Liver (tissue), 9 donors: Measurements from ENCODE around the gene SHB. TPM values are rescaled to one million over a fixed set of nuclear protein-coding genes. Genes with fewer than 3 reads are reported as not detected.

Source experiments
- DNase-seq: peaks from one replicate; pipeline ENCODE4 v3.0.0-alpha.2; 2017; ENCODE audit warnings: low spot score
- H3K27ac ChIP-seq, 2 donors: one replicate each; pipeline ENCODE4 v1.7.0; 2013; ENCODE audit warnings: inconsistent platforms in 2 of 2, low read length in 2 of 2, control low read depth in 1 of 2, low read depth in 1 of 2, mild to moderate bottlenecking in 1 of 2
- H3K27me3 ChIP-seq, 4 donors: one replicate each; pipeline versions ENCODE4 v1.6.1 to v1.7.0; 2013; ENCODE audit warnings: low read length in 3 of 4, inconsistent platforms in 1 of 4, mild to moderate bottlenecking in 1 of 4, moderate library complexity in 1 of 4; ENCODE audit not compliant: control insufficient read depth in 4 of 4, insufficient read depth in 4 of 4
- H3K36me3 ChIP-seq, 4 donors: one replicate each; pipeline versions ENCODE4 v1.6.1 to v1.7.0; 2013; ENCODE audit warnings: low read length in 3 of 4, mild to moderate bottlenecking in 3 of 4, low read depth in 1 of 4, moderate library complexity in 1 of 4; ENCODE audit not compliant: control insufficient read depth in 4 of 4, insufficient read depth in 3 of 4
- H3K4me1 ChIP-seq, 4 donors: one replicate each; pipeline versions ENCODE4 v1.6.1 to v1.7.0; 2013; ENCODE audit warnings: low read length in 3 of 4, mild to moderate bottlenecking in 3 of 4, moderate library complexity in 1 of 4; ENCODE audit not compliant: control insufficient read depth in 4 of 4, insufficient read depth in 4 of 4
- H3K4me3 ChIP-seq, 3 donors: one replicate each; pipeline versions ENCODE4 v1.6.1 to v1.7.0; 2013; ENCODE audit warnings: low read length in 3 of 3, control low read depth in 1 of 3, low read depth in 1 of 3, mild to moderate bottlenecking in 1 of 3
- H3K9ac ChIP-seq, 2 donors: one replicate each; pipeline ENCODE4 v1.7.0; 2013; ENCODE audit warnings: low read length in 2 of 2, mild to moderate bottlenecking in 2 of 2, moderate library complexity in 2 of 2, control low read depth in 1 of 2, low read depth in 1 of 2
- H3K9me3 ChIP-seq, 4 donors: one replicate each; pipeline versions ENCODE4 v1.6.1 to v1.7.0; 2013; ENCODE audit warnings: low read length in 3 of 4; ENCODE audit not compliant: control insufficient read depth in 4 of 4
- ATF3 ChIP-seq: IDR thresholded peaks from 2 replicates; pipeline ENCODE4 v1.6.1; 2016; ENCODE audit warnings: antibody characterized with exemption
- CTCF ChIP-seq: fragments of 150-350 bp; IDR thresholded peaks from 2 replicates; pipeline ENCODE4 v1.5.1; 2017; ENCODE audit warnings: improper control_type of control experiment, low read depth, low read length; ENCODE audit not compliant: missing input control
- EGR1 ChIP-seq, 2 donors: IDR thresholded peaks; 2 replicates each; pipeline ENCODE4 v1.6.1; 2016 to 2018; ENCODE audit warnings: antibody characterized with exemption in 2 of 2, low read depth in 2 of 2
- FOXA2 ChIP-seq: IDR thresholded peaks from 2 replicates; pipeline ENCODE4 v1.6.1; 2016; ENCODE audit warnings: antibody characterized with exemption
- GABPA ChIP-seq, 2 donors: IDR thresholded peaks in 1 of 2; conservative IDR thresholded peaks in 1 of 2; 2 replicates each; pipeline ENCODE4 v1.6.1; 2016; ENCODE audit warnings: antibody characterized with exemption in 2 of 2, mild to moderate bottlenecking in 1 of 2, moderate library complexity in 1 of 2
- HNF4A ChIP-seq, 2 donors: conservative IDR thresholded peaks; 2 replicates each; pipeline ENCODE4 v1.6.1; 2016; ENCODE audit warnings: antibody characterized with exemption in 2 of 2, mild to moderate bottlenecking in 2 of 2
- HNF4G ChIP-seq: IDR thresholded peaks from 2 replicates; pipeline ENCODE4 v1.6.1; 2016; ENCODE audit warnings: antibody characterized with exemption
- JUND ChIP-seq, 2 donors: IDR thresholded peaks; 2 replicates each; pipeline ENCODE4 v1.6.1; 2016; ENCODE audit warnings: antibody characterized with exemption in 2 of 2
- NR2F2 ChIP-seq: IDR thresholded peaks from 2 replicates; pipeline ENCODE4 v1.6.1; 2016; ENCODE audit warnings: antibody characterized with exemption
- RAD21 ChIP-seq, 2 donors: IDR thresholded peaks; 2 replicates each; pipeline ENCODE4 v1.6.1; 2016; ENCODE audit warnings: antibody characterized with exemption in 2 of 2, mild to moderate bottlenecking in 2 of 2
- REST ChIP-seq: IDR thresholded peaks from 2 replicates; pipeline ENCODE4 v1.6.1; 2016; ENCODE audit warnings: antibody characterized with exemption, mild to moderate bottlenecking
- RXRA ChIP-seq, 2 donors: IDR thresholded peaks; 2 replicates each; pipeline ENCODE4 v1.6.1; 2017 to 2018; ENCODE audit warnings: antibody characterized with exemption in 2 of 2, mild to moderate bottlenecking in 1 of 2
- ZBTB33 ChIP-seq: IDR thresholded peaks from 2 replicates; pipeline ENCODE4 v1.6.1; 2016; ENCODE audit warnings: antibody characterized with exemption
- WGBS: extraction: QIAGEN DNeasy Blood & Tissue Kit; methylation state at CpG from one replicate; pipeline ENCODE4 v1.1.7; 2013; 5-methylcytosine and 5-hydroxymethylcytosine counted together
- polyA plus RNA-seq, 2 donors: library from polyadenylated mRNA; stranded (reverse) in 1 of 2; unstranded in 1 of 2; fragments of 200-250 nt in 1 of 2; fragments of >200 nt in 1 of 2; fragmentation: Nextera tagmentation in 1 of 2; extraction: Ambion mirVana in 1 of 2; gene quantifications; one replicate each; pipeline versions ENCODE4 v1.2.1 to v1.2.3, GENCODE V29; 2013 to 2015
- total RNA-seq, 2 donors: library from RNA; depleted of rRNA; stranded (reverse); fragments of >200 nt; gene quantifications; one replicate each; pipeline ENCODE4 v1.2.3, GENCODE V29; 2014
- donor health status: healthy.
- donor health status: healthy.
- donor health status: healthy.
- donor health status: healthy.
- donor health status: healthy.

Gene SHB
- total and polyA plus RNA-seq, 4 donors, result 3.4 to 17.3 (median 7.0) TPM

DNA sequence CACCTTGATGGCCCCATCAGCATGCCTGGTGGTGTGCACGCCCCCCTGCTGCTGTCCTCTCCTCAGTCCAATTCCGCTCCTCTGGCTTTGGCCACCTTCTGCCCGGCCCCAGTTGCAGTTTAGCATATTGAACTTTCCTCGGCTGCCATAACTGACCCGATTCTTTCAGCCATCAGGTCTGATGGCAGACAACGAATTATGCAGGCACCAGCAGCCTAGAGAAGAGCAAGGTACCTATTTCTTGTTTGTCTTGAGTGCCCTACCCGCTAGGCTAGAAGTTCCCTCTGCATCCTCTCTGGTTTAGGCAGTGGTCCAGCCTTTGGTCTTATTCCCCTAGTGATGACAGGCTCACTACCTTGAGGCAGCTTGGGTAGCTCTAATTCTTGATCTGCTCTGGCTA, 122.1 kb downstream of the SHB start:
- H3K4me1 ChIP-seq, result peaks cover 0 to 1% (median 0%) of the 10 kb centered on the region in 4 donors
- H3K36me3 ChIP-seq, result peaks cover 8 to 77% (median 53%) of the 10 kb centered on the region in 4 donors
- 96% methylated on average over 7 of the region's 7 CpGs for WGBS
- H3K27me3 ChIP-seq, result no peaks in the 10 kb centered on the region
- H3K9me3 ChIP-seq, result no peaks in the 10 kb centered on the region
- no peak overlapping the region for H3K27ac ChIP-seq
- no peak for TF ChIP-seq HNF4A (conservative IDR thresholded peaks at IDR 0.05)
- TF ChIP-seq JUND (IDR thresholded peaks at IDR 0.05), result no peak
- TF ChIP-seq GABPA (IDR thresholded peaks at IDR 0.05 in 1 of 2, conservative IDR thresholded peaks at IDR 0.05 in 1 of 2), result no peak
- TF ChIP-seq ATF3, result no peak
- H3K9ac ChIP-seq, result no peak overlapping the region
- H3K4me3 ChIP-seq, result no peak overlapping the region
- DNase-seq, result no peak

- no peak for DNase-seq
- TF ChIP-seq ZBTB33 (no peak), HNF4A (conservative IDR thresholded peaks at IDR 0.05) (no peak), EGR1 (IDR thresholded peaks at IDR 0.05; ENCODE audit: low read depth in 2 of 2) (no peak)
- Histone ChIP-seq H3K9ac (no peak overlapping the region), H3K27me3 (no peaks in the 10 kb centered on the region), H3K9me3 (no peaks in the 10 kb centered on the region), H3K4me1 (peaks cover 0 to 3% (median under 1%) of the 10 kb centered on the region in 4 donors), H3K4me3 (no peak overlapping the region), H3K36me3 (peaks cover 10 to 72% (median 47%) of the 10 kb centered on the region in 4 donors), H3K27ac (no peak overlapping the region)
- WGBS, result 93% methylated on average over 8 of the region's 8 CpGs
These were observed 123.0 kb downstream of the SHB start for GRCh38 chr9:37946041-37946440.

- Histone ChIP-seq H3K27me3 (no peaks in the 10 kb centered on the region), H3K36me3 (peaks cover 9 to 64% (median 41%) of the 10 kb centered on the region in 4 donors), H3K4me3 (no peak overlapping the region), H3K9me3 (no peaks in the 10 kb centered on the region), H3K4me1 (peaks cover 0 to 14% (median 7%) of the 10 kb centered on the region in 4 donors), H3K27ac (no peak overlapping the region), H3K9ac (no peak overlapping the region)
- TF ChIP-seq RAD21 (IDR thresholded peaks at IDR 0.05) (no peak), NR2F2 (no peak), REST (no peak), EGR1 (IDR thresholded peaks at IDR 0.05; ENCODE audit: low read depth in 2 of 2) (no peak), CTCF (no peak), FOXA2 (no peak), ATF3 (no peak), RXRA (IDR thresholded peaks at IDR 0.05) (no peak), GABPA (IDR thresholded peaks at IDR 0.05 in 1 of 2, conservative IDR thresholded peaks at IDR 0.05 in 1 of 2) (no peak), HNF4G (no peak)
- WGBS, result 95% methylated on average over 9 of the region's 9 CpGs
- no peak for DNase-seq
These were observed 124.2 kb downstream of the SHB start for GRCh38 chr9:37944671-37945481.
